ENCODE data around the gene GEN1.

The GEN1 gene

GRCh38 chr2:17830053-17831034 is 76.4 kb downstream of the GEN1 start:
- DNase-seq = no peak

DNA sequence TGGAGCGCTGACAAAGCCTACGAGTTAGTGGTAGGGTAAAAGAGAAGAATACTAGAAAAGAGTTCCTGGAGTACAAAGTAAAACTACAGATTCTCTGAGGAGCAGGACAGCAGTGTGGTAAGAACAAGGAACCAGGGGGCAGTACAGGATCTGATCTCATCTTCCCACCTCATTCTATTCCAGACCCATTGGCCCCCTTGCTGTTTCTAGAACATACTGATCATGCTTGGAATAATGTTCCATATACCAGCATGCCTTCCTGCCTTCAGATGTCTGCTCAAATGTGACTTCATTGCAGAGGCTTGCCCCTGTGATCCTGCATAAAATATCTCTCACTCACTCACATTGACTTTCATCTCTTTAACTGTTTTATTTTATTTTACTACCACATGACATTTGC is 81.6 kb downstream of the GEN1 start:
- DNase-seq = no peak
